Colonic mucosa (tissue), 4 donors: ENCODE results near the gene FOXP1. TPM values are rescaled to one million over a fixed set of nuclear protein-coding genes. Genes with fewer than 3 reads are reported as not detected.

ENCODE experiments used
- DNase-seq: peaks from one replicate; pipeline ENCODE4 v3.0.0-alpha.2; 2020
- H3K27ac ChIP-seq: fragments of 200-600 bp; one replicate; pipeline ENCODE4 v1.8.0; 2021
- H3K27me3 ChIP-seq: fragments of 200-600 bp; one replicate; pipeline ENCODE4 v1.8.0; 2021
- H3K36me3 ChIP-seq: fragments of 200-600 bp; one replicate; pipeline ENCODE4 v1.8.0; 2021
- H3K4me1 ChIP-seq: fragments of 200-600 bp; one replicate; pipeline ENCODE4 v1.8.0; 2021; ENCODE audit warnings: mild to moderate bottlenecking
- H3K4me3 ChIP-seq: fragments of 200-600 bp; one replicate; pipeline ENCODE4 v1.8.0; 2021
- H3K9ac ChIP-seq, 2 donors: one replicate each; pipeline ENCODE4 v1.7.0; 2013; ENCODE audit warnings: control low read depth in 2 of 2, low read depth in 2 of 2, low read length in 2 of 2
- H3K9me3 ChIP-seq: fragments of 200-600 bp; one replicate; pipeline ENCODE4 v1.8.0; 2021
- intact Hi-C: fragments of 100-400 bp; cut with DNase I; formaldehyde crosslinking; loops from one replicate; pipeline ENCODE4 v1.14.1; 2022
- total RNA-seq, 2 donors: library from RNA; stranded (reverse); fragmentation: NEBNext Ultra II Directional in 1 of 2; extraction: Animal tissue kit (Norgen Biotek cat#: 25700) in 1 of 2; gene quantifications; one replicate each; pipeline ENCODE4 v1.2.1, GENCODE V29; 2021
- TF ChIP-seq, protein P1 (sequence below): fragments of 200-600 bp; IDR thresholded peaks from one replicate; pipeline ENCODE4 v1.8.0; 2022; ENCODE audit warnings: antibody characterized with exemption, mild to moderate bottlenecking
- donor health status: healthy.
- donor health status: DM: no; HTN: no; CAD: no.
- donor health status: DM: no; HTN: no; CAD: no.

The FOXP1 gene
- total RNA-seq, 2 donors from 2014 or later, result 127 to 128 TPM

DNA sequence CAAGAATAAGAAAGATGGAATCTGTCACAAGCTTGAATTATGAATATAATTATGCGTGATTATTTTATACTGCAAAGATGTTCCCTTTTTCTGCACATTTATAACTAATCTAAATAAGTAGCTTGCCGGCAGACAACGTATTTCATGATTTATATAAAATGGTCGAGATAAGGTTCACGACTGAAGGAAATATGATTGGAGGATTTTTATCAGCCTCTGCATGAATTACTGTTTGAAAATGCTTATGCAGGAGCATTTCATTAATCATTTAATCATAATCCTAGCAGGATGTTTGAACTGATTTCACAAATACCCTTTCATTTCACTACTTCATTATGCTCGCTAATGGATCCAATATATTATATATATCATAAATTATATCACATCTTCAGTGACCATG is 580.0 kb downstream of the FOXP1 start:
- no peak overlapping the region for H3K27ac ChIP-seq
- TF ChIP-seq, protein P1, sequence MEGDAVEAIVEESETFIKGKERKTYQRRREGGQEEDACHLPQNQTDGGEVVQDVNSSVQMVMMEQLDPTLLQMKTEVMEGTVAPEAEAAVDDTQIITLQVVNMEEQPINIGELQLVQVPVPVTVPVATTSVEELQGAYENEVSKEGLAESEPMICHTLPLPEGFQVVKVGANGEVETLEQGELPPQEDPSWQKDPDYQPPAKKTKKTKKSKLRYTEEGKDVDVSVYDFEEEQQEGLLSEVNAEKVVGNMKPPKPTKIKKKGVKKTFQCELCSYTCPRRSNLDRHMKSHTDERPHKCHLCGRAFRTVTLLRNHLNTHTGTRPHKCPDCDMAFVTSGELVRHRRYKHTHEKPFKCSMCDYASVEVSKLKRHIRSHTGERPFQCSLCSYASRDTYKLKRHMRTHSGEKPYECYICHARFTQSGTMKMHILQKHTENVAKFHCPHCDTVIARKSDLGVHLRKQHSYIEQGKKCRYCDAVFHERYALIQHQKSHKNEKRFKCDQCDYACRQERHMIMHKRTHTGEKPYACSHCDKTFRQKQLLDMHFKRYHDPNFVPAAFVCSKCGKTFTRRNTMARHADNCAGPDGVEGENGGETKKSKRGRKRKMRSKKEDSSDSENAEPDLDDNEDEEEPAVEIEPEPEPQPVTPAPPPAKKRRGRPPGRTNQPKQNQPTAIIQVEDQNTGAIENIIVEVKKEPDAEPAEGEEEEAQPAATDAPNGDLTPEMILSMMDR, result no peak
- H3K27me3 ChIP-seq, result no peaks in the 10 kb centered on the region
- no peaks in the 10 kb centered on the region for H3K9me3 ChIP-seq
- intact Hi-C loops, result loop anchor here (10.0 kb wide), 2 partner anchors 301 to 581 kb away; partner anchors contain the start of gene FOXP1
- no peak for DNase-seq
- no peak overlapping the region for H3K9ac ChIP-seq
- no peaks in the 10 kb centered on the region for H3K36me3 ChIP-seq
- H3K4me1 ChIP-seq, result no peaks in the 10 kb centered on the region
- no peak overlapping the region for H3K4me3 ChIP-seq

DNA sequence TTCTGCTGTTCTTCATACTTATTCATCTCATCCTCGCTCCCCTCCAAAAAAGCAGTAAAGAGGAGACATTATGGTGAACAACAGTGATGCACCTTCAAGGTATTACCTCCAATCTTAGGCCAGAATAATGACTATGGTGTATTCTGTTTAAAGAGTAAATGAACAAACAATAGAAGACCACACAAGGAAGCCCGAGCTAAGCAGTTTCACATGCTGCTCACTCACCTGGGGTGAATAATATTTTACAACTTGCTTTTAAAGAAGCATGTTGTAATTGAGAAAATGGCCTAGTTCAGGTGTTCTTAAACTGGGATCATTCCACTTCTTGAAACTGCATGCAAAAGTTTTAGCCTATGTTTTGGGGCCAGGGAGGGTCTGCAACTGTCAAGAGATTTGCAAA is 581.2 kb downstream of the FOXP1 start:
- no peak overlapping the region for H3K4me3 ChIP-seq
- no peak for DNase-seq
- H3K36me3 ChIP-seq, result no peaks in the 10 kb centered on the region
- H3K27me3 ChIP-seq, result no peaks in the 10 kb centered on the region
- no peaks in the 10 kb centered on the region for H3K9me3 ChIP-seq
- no peaks in the 10 kb centered on the region for H3K4me1 ChIP-seq
- H3K9ac ChIP-seq, result no peak overlapping the region
- H3K27ac ChIP-seq, result no peak overlapping the region
- TF ChIP-seq, protein P1, result no peak
- intact Hi-C loops, result loop anchor here (10.0 kb wide), 2 partner anchors 303 to 583 kb away; partner anchors contain the start of gene FOXP1

DNA sequence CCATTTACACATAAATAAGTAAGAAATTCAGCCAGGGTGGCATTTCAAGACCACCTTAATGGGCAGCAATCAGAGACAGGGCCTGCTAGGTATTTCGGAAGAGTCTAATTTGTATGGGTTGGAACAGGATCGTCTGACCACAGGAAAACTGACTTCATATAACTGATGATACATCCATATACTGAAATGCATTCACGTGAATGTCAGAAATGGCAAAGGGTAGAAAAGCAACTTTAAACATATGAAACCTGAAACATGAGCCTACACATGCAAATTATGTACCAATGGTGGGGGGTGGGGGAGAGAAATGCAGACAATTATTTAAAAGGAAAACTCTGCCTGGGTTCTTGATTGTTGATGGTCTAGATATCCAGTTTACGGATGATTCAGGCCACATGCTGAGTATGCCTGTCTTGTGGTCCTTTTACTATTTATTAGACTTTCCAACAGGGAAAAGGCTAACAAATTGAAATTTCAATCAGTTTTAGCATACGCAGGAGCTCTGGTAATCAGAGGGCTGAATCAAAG is 582.2 kb downstream of the FOXP1 start:
- H3K9me3 ChIP-seq, result no peaks in the 10 kb centered on the region
- DNase-seq, result no peak
- H3K9ac ChIP-seq, result no peak overlapping the region
- no peaks in the 10 kb centered on the region for H3K4me1 ChIP-seq
- H3K27me3 ChIP-seq, result no peaks in the 10 kb centered on the region
- intact Hi-C loops, result loop anchor here (10.0 kb wide), 2 partner anchors 303 to 583 kb away; partner anchors contain the start of gene FOXP1
- TF ChIP-seq, protein P1, result no peak
- no peak overlapping the region for H3K4me3 ChIP-seq
- H3K36me3 ChIP-seq, result no peaks in the 10 kb centered on the region
- H3K27ac ChIP-seq, result no peak overlapping the region

DNA sequence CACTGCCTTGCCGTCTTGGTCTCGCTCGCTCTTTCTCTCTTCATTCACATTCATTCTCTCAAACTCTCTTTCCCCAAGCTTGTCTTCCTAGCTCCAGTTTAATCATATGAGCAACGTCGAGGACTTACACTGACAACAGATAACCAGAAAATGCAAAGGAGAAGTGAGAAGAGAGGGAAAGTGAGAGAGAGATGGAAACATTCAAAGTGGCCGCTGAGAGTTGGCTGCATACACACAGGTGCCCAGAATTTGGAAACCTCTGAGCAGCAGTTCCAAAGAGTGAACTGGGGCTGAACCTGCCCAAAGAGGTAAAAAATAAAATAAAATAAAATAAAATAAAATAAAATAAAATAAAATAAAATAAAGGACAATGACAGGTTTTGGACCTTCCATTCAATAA is 583.0 kb downstream of the FOXP1 start:
- intact Hi-C loops, result loop anchor here (10.0 kb wide), 2 partner anchors 304 to 584 kb away; partner anchors contain the start of gene FOXP1
- TF ChIP-seq, protein P1, result no peak
- no peak for DNase-seq
- no peaks in the 10 kb centered on the region for H3K4me1 ChIP-seq
- H3K27me3 ChIP-seq, result no peaks in the 10 kb centered on the region
- H3K36me3 ChIP-seq, result no peaks in the 10 kb centered on the region
- no peak overlapping the region for H3K4me3 ChIP-seq
- no peaks in the 10 kb centered on the region for H3K9me3 ChIP-seq
- H3K9ac ChIP-seq, result no peak overlapping the region
- H3K27ac ChIP-seq, result no peak overlapping the region

DNA sequence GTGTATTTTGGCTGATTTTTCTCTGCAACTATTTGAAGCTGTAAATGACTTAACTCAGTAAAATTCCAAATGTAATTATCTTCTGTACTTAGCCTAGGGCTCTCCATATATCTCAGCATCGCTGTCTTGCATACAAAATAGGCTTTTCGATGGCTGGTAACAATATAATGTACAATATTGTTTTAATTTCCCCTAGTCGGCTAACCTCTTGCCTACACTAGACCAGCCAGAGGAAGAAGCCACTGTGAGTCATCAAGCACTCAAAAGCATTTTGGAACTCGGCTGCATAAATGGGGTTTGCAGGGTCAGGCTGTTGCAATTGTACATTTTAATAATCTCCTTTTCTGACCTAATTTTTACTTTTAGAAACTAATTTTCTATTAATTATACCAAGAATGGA is 583.8 kb downstream of the FOXP1 start:
- Histone ChIP-seq H3K27me3 (no peaks in the 10 kb centered on the region), H3K9me3 (no peaks in the 10 kb centered on the region), H3K9ac (no peak overlapping the region), H3K36me3 (no peaks in the 10 kb centered on the region), H3K27ac (no peak overlapping the region), H3K4me3 (no peak overlapping the region), H3K4me1 (no peaks in the 10 kb centered on the region)
- intact Hi-C loops, result loop anchor here (10.0 kb wide), 2 partner anchors 305 to 585 kb away; partner anchors contain the start of gene FOXP1
- TF ChIP-seq, protein P1, result no peak
- no peak for DNase-seq
